Smooth muscle cell (in vitro differentiated cells): ENCODE results near the gene DUS2. TPM values are rescaled to one million over a fixed set of nuclear protein-coding genes. Genes with fewer than 3 reads are reported as not detected.
"Not testable (repeated sequence)": the region's sequence is repeated elsewhere in the genome, so short reads cannot be mapped to it uniquely, and the experiment has no call there.

Source experiments
- DNase-seq: peaks from one replicate; lab custom pipeline; 2025; ENCODE audit not compliant: unreplicated experiment; lab: John Stamatoyannopoulos, UW
- H2AFZ ChIP-seq: fragments of 200-600 bp; sonication (generic); 2 replicates; pipeline ENCODE4 v1.6.0; 2016; ENCODE audit warnings: antibody characterized with exemption, low read depth, mild to moderate bottlenecking
- H3F3A ChIP-seq: fragments of 200-600 bp; sonication (generic); 2 replicates; pipeline ENCODE4 v1.6.0; 2017; ENCODE audit warnings: antibody characterized with exemption, low read depth
- H3K27ac ChIP-seq: fragments of 200-600 bp; sonication (generic); 2 replicates; pipeline ENCODE4 v1.5.1; 2016; ENCODE audit warnings: low read depth, mild to moderate bottlenecking
- H3K27me3 ChIP-seq: fragments of 200-600 bp; sonication (generic); 2 replicates; pipeline ENCODE4 v1.6.1; 2016; ENCODE audit warnings: low read depth, mild to moderate bottlenecking
- H3K36me3 ChIP-seq: fragments of 200-600 bp; sonication (generic); 2 replicates; pipeline ENCODE4 v1.5.1; 2016; ENCODE audit warnings: low read depth
- H3K4me1 ChIP-seq: fragments of 200-600 bp; sonication (generic); 2 replicates; pipeline ENCODE4 v1.5.1; 2016; ENCODE audit warnings: low read depth
- H3K4me2 ChIP-seq: fragments of 200-600 bp; sonication (generic); 2 replicates; pipeline ENCODE4 v1.6.0; 2016; ENCODE audit warnings: mild to moderate bottlenecking
- H3K4me3 ChIP-seq: fragments of 200-600 bp; sonication (generic); 2 replicates; pipeline ENCODE4 v1.5.1; 2016; ENCODE audit warnings: mild to moderate bottlenecking
- H3K79me2 ChIP-seq: fragments of 200-600 bp; sonication (generic); 2 replicates; pipeline ENCODE4 v1.6.0; 2016; ENCODE audit warnings: low read depth, mild to moderate bottlenecking
- H3K9ac ChIP-seq: fragments of 200-600 bp; sonication (generic); 2 replicates; pipeline ENCODE4 v1.6.0; 2016; ENCODE audit warnings: low read depth
- H3K9me3 ChIP-seq: fragments of 200-600 bp; sonication (generic); replicated peaks from 2 replicates; pipeline ENCODE4 v1.5.1; 2016; ENCODE audit warnings: low read depth
- H4K20me1 ChIP-seq: fragments of 200-600 bp; sonication (generic); 2 replicates; pipeline ENCODE4 v1.6.0; 2016; ENCODE audit warnings: low read depth
- CTCF ChIP-seq: fragments of 200-600 bp; sonication (generic); IDR thresholded peaks from 2 replicates; pipeline ENCODE4 v1.5.1; 2017; ENCODE audit warnings: borderline replicate concordance, mild to moderate bottlenecking, antibody characterized with exemption; ENCODE audit not compliant: insufficient read depth, poor library complexity, severe bottlenecking
- WGBS: methylation state at CpG from one replicate; pipeline ENCODE4 v1.1.7; 2016; ENCODE audit warnings: low lambda C conversion rate; 5-methylcytosine and 5-hydroxymethylcytosine counted together
- polyA plus RNA-seq: library from polyadenylated mRNA; unstranded; fragments of >200 nt; fragmentation: Nextera tagmentation; extraction: Ambion mirVana; gene quantifications from 2 replicates; pipeline ENCODE4 v1.2.1, GENCODE V29; 2016
- total RNA-seq: library from RNA; depleted of rRNA; stranded (reverse); fragments of >200 nt; gene quantifications from 2 replicates; pipeline ENCODE4 v1.2.3, GENCODE V29; 2014

Gene DUS2
- total and polyA plus RNA-seq, 2 experiments from 2014 or later, result 12.1 to 23.5 TPM

DNA sequence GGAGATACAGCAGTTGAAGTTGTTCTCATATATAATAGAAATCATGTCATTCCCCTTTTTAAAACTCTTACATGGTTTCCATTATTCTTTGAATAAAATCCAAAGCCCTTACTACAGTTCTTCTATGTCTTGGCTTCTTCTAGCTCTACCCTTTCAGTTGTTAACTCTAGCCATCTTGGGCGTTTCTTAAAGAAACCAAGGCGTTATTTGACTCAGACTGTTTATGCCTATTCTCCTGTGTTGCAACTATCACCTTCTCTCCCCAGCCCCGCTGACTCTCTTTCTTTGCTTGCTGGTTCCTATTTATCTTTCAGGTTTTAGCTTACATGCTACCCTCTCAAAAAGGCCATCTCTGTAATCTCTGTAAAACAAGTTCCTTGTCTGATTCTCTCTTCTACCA is 94.8 kb downstream of the DUS2 start:
- no peaks in the 10 kb centered on the region for H3K4me1 ChIP-seq
- H4K20me1 ChIP-seq, result peaks cover 97% of the 10 kb centered on the region
- H3K9me3 ChIP-seq, result no peaks in the 10 kb centered on the region
- no peaks in the 10 kb centered on the region for H3K36me3 ChIP-seq
- no peak overlapping the region for H3K4me2 ChIP-seq
- H3K9ac ChIP-seq, result no peak overlapping the region
- WGBS, result 98% methylated on average over 3 of the region's 3 CpGs
- H3K4me3 ChIP-seq, result no peak overlapping the region
- H3K27ac ChIP-seq, result no peak overlapping the region
- no peaks in the 10 kb centered on the region for H3F3A ChIP-seq
- TF ChIP-seq CTCF, result no peak
- H2AFZ ChIP-seq, result no peak overlapping the region
- H3K27me3 ChIP-seq, result no peaks in the 10 kb centered on the region
- no peak for DNase-seq
- peaks cover 80% of the 10 kb centered on the region for H3K79me2 ChIP-seq

DNA sequence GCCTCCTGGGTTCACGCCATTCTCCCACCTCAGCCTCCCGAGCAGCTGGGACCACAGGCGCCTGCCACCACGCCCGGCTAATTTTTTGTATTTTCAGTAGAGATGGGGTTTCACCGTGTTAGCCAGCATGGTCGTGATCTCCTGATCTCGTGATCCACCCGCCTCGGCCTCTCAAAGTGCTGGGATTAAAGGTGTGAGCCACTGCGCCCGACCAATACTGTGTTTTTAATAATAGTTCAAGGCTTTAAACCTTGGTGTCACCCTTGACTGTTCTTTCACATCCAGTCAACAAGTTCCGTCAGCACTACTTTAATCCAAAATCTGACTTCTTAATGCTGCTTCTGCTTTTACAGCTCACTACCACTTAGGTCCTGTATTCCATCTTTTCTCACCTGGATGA is 95.9 kb downstream of the DUS2 start:
- WGBS, result over 99% methylated on average over 13 of the region's 13 CpGs
- H3K9ac ChIP-seq, H3K27ac ChIP-seq, H3K36me3 ChIP-seq, H3K27me3 ChIP-seq, H3K9me3 ChIP-seq, H3K4me1 ChIP-seq, H3K4me2 ChIP-seq, H3K4me3 ChIP-seq, DNase-seq, H2AFZ ChIP-seq, H3F3A ChIP-seq: not testable (repeated sequence)
- peaks cover 74% of the 10 kb centered on the region for H3K79me2 ChIP-seq
- H4K20me1 ChIP-seq, result peaks cover 92% of the 10 kb centered on the region

GRCh38 chr16:68120496-68120895 is 97.4 kb downstream of the DUS2 start:
- not testable (repeated sequence) for H3K4me1 ChIP-seq, H3K27me3 ChIP-seq, H3K9ac ChIP-seq, H3F3A ChIP-seq, H2AFZ ChIP-seq, H3K4me2 ChIP-seq, DNase-seq, H3K9me3 ChIP-seq, H3K4me3 ChIP-seq, H3K36me3 ChIP-seq, H3K27ac ChIP-seq
- WGBS, result 95% methylated on average over 5 of the region's 5 CpGs
- Histone ChIP-seq H4K20me1 (peaks cover 82% of the 10 kb centered on the region), H3K79me2 (peaks cover 82% of the 10 kb centered on the region)

GRCh38 chr16:68126395-68126794 is 103.3 kb downstream of the DUS2 start:
- H3F3A ChIP-seq, result no peaks in the 10 kb centered on the region
- H3K4me2 ChIP-seq, result no peak overlapping the region
- H3K27me3 ChIP-seq, result no peaks in the 10 kb centered on the region
- TF ChIP-seq CTCF, result no peak
- no peak for DNase-seq
- H3K36me3 ChIP-seq, result peaks cover 3% of the 10 kb centered on the region
- H3K79me2 ChIP-seq, result peaks cover 42% of the 10 kb centered on the region
- no peaks in the 10 kb centered on the region for H3K4me1 ChIP-seq
- H2AFZ ChIP-seq, result no peak overlapping the region
- no peak overlapping the region for H3K4me3 ChIP-seq
- H3K9me3 ChIP-seq, result no peaks in the 10 kb centered on the region
- WGBS, result 90% methylated on average over 2 of the region's 2 CpGs
- H3K9ac ChIP-seq, result no peak overlapping the region
- H3K27ac ChIP-seq, result no peak overlapping the region
- H4K20me1 ChIP-seq, result peaks cover 52% of the 10 kb centered on the region
